Measurements from ENCODE around the gene THOP1.

The THOP1 gene

DNA sequence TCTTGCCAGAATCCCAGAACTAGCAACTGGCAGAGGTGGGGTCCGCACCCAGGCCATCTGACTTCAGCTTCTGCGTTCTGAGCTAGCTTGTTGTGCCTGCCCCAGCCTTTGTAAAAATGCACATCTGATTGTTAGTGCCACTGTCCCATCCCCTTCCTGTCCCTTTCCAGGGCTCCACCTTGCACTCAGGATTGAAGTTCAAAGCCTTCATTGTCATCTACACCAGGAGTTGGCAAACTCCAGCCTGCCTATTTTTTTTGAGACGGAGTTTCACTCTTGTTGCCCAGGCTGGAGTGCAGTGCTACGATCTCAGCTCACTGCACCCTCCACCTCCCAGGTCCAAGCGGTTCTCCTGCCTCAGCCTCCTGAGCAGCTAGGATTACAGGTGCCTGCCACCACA, 2.9 kb downstream of the THOP1 start:
- TF ChIP-seq POLR2AphosphoS5 (IDR thresholded peaks at IDR 0.05; ENCODE audit: low read depth) (no peak), SPI1 (IDR thresholded peaks at IDR 0.05; ENCODE audit: borderline replicate concordance, low read depth) (no peak), GABPA (IDR thresholded peaks at IDR 0.05; ENCODE audit: low read depth) (no peak)
- TF ChIP-seq, protein P1, sequence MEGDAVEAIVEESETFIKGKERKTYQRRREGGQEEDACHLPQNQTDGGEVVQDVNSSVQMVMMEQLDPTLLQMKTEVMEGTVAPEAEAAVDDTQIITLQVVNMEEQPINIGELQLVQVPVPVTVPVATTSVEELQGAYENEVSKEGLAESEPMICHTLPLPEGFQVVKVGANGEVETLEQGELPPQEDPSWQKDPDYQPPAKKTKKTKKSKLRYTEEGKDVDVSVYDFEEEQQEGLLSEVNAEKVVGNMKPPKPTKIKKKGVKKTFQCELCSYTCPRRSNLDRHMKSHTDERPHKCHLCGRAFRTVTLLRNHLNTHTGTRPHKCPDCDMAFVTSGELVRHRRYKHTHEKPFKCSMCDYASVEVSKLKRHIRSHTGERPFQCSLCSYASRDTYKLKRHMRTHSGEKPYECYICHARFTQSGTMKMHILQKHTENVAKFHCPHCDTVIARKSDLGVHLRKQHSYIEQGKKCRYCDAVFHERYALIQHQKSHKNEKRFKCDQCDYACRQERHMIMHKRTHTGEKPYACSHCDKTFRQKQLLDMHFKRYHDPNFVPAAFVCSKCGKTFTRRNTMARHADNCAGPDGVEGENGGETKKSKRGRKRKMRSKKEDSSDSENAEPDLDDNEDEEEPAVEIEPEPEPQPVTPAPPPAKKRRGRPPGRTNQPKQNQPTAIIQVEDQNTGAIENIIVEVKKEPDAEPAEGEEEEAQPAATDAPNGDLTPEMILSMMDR (IDR thresholded peaks at IDR 0.05; ENCODE audit: insufficient read depth, low read length) = no peak
- TF ChIP-seq, protein P2, sequence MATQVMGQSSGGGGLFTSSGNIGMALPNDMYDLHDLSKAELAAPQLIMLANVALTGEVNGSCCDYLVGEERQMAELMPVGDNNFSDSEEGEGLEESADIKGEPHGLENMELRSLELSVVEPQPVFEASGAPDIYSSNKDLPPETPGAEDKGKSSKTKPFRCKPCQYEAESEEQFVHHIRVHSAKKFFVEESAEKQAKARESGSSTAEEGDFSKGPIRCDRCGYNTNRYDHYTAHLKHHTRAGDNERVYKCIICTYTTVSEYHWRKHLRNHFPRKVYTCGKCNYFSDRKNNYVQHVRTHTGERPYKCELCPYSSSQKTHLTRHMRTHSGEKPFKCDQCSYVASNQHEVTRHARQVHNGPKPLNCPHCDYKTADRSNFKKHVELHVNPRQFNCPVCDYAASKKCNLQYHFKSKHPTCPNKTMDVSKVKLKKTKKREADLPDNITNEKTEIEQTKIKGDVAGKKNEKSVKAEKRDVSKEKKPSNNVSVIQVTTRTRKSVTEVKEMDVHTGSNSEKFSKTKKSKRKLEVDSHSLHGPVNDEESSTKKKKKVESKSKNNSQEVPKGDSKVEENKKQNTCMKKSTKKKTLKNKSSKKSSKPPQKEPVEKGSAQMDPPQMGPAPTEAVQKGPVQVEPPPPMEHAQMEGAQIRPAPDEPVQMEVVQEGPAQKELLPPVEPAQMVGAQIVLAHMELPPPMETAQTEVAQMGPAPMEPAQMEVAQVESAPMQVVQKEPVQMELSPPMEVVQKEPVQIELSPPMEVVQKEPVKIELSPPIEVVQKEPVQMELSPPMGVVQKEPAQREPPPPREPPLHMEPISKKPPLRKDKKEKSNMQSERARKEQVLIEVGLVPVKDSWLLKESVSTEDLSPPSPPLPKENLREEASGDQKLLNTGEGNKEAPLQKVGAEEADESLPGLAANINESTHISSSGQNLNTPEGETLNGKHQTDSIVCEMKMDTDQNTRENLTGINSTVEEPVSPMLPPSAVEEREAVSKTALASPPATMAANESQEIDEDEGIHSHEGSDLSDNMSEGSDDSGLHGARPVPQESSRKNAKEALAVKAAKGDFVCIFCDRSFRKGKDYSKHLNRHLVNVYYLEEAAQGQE (IDR thresholded peaks at IDR 0.05; ENCODE audit: insufficient replicate concordance, low read depth) = no peak
- H3K27ac ChIP-seq (replicated peaks) = no peak overlapping the region
- no peak for DNase-seq (ENCODE audit: low read depth in 1 of 2, low spot score in 1 of 2)
- no peaks in the 10 kb centered on the region for H3K27me3 ChIP-seq (ENCODE audit: insufficient read depth, poor library complexity, severe bottlenecking)
- no peak overlapping the region for H3K4me3 ChIP-seq (replicated peaks; ENCODE audit: insufficient read depth, low read length)

GRCh38 chr19:2790194-2790556, 4.9 kb downstream of the THOP1 start:
- TF ChIP-seq GABPA (IDR thresholded peaks at IDR 0.05; ENCODE audit: low read depth) = no peak
- TF ChIP-seq, protein P2 (IDR thresholded peaks at IDR 0.05; ENCODE audit: insufficient replicate concordance, low read depth) = no peak
- TF ChIP-seq, protein P1 (IDR thresholded peaks at IDR 0.05; ENCODE audit: insufficient read depth, low read length) = no peak
- no peak for TF ChIP-seq SPI1 (IDR thresholded peaks at IDR 0.05; ENCODE audit: borderline replicate concordance, low read depth)
- TF ChIP-seq POLR2AphosphoS5 (IDR thresholded peaks at IDR 0.05; ENCODE audit: low read depth) = no peak
- Histone ChIP-seq H3K27me3 (ENCODE audit: insufficient read depth, poor library complexity, severe bottlenecking) (no peaks in the 10 kb centered on the region), H3K27ac (replicated peaks) (no peak overlapping the region), H3K4me3 (replicated peaks; ENCODE audit: insufficient read depth, low read length) (no peak overlapping the region)
- no peak for DNase-seq (ENCODE audit: low read depth in 1 of 2, low spot score in 1 of 2)

DNA sequence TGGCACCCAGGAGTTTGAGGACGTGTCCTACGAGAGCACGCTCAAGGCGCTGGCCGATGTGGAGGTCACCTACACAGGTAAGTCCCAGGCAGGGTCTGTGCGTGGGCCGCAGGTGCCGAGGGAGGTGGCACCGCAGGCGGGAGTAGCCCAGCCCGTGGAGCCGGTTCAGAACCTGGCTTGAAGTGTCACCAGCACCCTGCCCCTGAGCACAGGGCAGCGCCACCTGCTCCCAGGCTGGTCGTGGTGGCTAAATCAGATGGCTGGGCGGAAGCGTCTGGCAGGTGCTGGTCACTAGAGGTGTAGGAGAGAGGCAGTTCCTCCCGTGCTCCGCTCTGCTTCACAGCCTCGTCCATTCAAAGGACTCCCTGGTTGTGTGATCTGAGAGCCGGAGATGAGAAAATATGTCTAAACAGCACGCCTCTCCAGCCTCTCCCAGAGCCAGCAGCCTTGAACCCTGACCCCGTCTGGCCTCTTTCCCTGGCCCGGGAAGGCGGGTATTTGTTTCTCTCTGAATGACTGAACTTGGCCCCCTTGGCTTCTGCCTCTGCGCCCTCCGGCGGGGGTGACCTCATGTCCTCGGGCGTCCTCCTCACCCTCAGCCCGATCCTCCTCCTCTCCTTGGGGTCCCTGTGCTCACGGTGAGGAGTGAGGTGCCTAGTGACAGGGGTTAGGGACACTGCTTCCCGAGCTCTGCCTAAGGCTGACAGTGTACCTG, 5.4 kb downstream of the THOP1 start:
- Histone ChIP-seq H3K4me3 (replicated peaks; ENCODE audit: insufficient read depth, low read length) (no peak overlapping the region), H3K27ac (replicated peaks) (no peak overlapping the region), H3K27me3 (ENCODE audit: insufficient read depth, poor library complexity, severe bottlenecking) (no peaks in the 10 kb centered on the region)
- no peak for DNase-seq (ENCODE audit: low read depth in 1 of 2, low spot score in 1 of 2)
- TF ChIP-seq, protein P1 (IDR thresholded peaks at IDR 0.05; ENCODE audit: insufficient read depth, low read length) = no peak
- TF ChIP-seq POLR2AphosphoS5 (IDR thresholded peaks at IDR 0.05; ENCODE audit: low read depth) (no peak), SPI1 (IDR thresholded peaks at IDR 0.05; ENCODE audit: borderline replicate concordance, low read depth) (no peak), GABPA (IDR thresholded peaks at IDR 0.05; ENCODE audit: low read depth) (no peak)
- TF ChIP-seq, protein P2 (IDR thresholded peaks at IDR 0.05; ENCODE audit: insufficient replicate concordance, low read depth) = no peak

Data from HL-60 (cell line).